Measurements from ENCODE around the gene SMURF1.

SMURF1 gene

DNA sequence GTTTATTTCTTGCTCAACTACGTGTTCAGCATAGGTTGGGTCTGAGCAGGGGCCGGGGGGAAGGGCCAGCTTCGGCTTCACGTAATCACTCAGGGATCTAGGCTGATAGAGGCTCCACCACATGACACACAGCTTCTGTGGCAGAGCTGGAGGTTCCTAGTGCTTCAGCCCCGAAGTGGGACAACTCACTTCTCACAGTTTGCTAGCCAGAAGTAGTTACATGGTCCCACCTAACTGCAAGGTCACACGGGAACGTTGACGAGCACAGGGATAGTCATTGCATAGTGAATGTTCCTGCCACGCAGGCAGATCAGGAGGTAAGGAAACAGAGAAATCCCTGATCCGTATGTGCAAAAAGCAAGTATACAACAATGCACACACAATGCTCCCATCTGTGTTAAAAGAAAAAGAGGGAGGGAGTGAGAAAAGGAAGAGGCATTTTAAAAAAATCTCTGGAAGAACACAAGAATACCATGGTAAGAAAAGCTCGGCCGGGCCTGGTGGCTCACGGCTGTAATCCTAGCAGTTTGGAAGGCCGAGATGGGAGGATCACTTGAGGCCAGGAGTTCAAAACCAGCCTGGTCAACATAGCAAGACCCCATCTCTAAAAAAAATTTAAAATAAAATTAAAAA, 16.9 kb downstream of the SMURF1 start:
- no peak overlapping the region for H3K27ac ChIP-seq
- TF ChIP-seq, protein P1, sequence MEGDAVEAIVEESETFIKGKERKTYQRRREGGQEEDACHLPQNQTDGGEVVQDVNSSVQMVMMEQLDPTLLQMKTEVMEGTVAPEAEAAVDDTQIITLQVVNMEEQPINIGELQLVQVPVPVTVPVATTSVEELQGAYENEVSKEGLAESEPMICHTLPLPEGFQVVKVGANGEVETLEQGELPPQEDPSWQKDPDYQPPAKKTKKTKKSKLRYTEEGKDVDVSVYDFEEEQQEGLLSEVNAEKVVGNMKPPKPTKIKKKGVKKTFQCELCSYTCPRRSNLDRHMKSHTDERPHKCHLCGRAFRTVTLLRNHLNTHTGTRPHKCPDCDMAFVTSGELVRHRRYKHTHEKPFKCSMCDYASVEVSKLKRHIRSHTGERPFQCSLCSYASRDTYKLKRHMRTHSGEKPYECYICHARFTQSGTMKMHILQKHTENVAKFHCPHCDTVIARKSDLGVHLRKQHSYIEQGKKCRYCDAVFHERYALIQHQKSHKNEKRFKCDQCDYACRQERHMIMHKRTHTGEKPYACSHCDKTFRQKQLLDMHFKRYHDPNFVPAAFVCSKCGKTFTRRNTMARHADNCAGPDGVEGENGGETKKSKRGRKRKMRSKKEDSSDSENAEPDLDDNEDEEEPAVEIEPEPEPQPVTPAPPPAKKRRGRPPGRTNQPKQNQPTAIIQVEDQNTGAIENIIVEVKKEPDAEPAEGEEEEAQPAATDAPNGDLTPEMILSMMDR (IDR thresholded peaks at IDR 0.05): no peak
- TF ChIP-seq ZFX (IDR thresholded peaks at IDR 0.05; ENCODE audit: borderline replicate concordance): no peak

DNA sequence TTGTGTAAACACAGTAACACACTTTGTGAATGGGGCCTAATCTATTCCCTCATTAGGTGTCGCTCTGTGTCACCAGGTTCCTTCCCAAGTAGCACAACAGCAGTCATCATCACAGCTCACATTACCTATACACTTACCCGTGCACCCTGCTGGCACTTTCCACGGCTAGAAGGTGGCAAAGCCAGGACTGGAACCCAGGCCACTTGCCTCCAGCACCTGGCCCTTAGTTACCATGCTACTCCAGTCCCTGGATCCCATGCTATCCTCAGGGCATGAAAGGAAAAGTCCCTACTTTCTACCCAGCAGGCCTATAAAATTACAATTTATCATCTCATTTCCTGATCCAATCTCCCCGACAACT, 18.4 kb downstream of the SMURF1 start:
- TF ChIP-seq, protein P1 (IDR thresholded peaks at IDR 0.05): no peak
- no peak for TF ChIP-seq ZFX (IDR thresholded peaks at IDR 0.05; ENCODE audit: borderline replicate concordance)
- no peak overlapping the region for H3K27ac ChIP-seq

DNA sequence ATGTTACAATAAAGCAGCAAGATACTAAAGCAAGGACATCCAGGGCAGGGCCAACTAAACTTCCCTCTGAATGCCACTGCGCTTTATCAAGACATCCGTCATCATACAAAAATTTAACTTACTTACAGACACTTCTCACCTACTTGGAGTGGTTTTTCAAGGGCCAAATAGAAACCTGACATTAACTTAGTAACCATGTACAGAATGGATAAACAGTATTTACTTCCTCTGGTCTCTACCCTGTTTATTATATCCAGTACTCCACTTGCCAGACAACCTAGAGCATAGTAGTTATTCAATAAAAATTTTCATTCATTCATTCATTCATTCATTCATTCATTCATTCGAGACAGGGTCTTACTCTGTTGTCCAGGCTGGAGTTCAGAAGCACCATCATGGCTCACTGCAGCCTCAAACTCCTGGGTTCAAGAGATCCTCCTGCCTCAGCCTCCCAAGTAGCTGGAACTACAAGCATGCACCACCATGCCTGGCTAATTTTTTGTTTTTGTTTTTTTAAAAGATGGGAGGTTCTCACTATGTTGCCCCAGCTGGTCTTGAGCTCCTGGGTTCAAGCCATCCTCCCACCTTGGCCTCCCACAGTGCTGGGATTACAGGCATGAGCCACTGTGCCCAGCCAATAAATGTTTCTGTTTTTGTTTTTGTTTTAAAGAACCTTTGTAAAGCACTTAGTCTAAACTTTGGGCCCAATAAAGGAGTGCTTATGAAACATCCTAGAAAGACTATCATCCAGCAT, 19.0 kb downstream of the SMURF1 start:
- no peak for TF ChIP-seq ZFX (IDR thresholded peaks at IDR 0.05; ENCODE audit: borderline replicate concordance)
- TF ChIP-seq, protein P1 (IDR thresholded peaks at IDR 0.05): no peak
- H3K27ac ChIP-seq: no peak overlapping the region

DNA sequence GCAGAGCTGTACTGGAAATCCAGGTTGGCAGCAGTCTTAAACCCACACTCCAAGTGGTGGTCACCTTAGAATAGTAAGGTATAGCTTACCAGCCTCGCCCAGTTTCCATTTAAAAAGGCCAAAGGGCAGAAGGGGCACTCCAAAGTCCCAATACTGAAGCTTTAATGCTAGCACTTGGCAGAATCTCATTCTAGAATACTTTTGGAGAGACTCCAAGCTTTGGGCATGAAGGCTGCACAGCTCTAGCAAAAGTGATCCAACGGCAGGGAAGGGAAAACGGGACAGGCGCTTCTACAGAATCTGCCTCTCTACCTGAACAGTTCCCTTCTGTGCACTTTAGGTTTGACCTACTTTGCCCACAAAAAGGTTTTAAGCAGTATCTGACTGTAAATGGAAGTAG, 19.7 kb downstream of the SMURF1 start:
- TF ChIP-seq, protein P1 (IDR thresholded peaks at IDR 0.05): no peak
- TF ChIP-seq ZFX (IDR thresholded peaks at IDR 0.05; ENCODE audit: borderline replicate concordance): no peak
- H3K27ac ChIP-seq: no peak overlapping the region

DNA sequence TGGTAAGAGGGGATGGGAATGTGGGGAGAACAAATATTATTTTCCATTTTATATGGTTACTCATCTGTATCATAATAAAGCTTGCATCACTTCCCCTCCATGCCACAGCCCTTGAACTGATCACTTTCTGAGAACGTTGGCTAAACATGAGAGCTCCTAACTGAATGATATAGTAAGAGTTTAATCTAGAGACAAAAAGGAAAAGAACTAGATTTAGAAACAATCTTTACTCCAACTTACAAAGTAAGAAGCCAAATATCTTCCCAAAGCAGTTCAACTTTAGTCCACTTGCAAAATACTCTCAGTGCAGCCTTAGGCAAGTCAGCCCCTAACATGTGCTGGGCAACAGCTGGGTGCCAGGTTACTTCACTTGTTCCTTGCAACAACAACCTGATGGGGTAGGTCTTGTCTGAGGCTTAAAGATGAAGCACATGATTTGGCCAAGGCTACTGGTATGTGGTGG, 20.3 kb downstream of the SMURF1 start:
- TF ChIP-seq, protein P1 (IDR thresholded peaks at IDR 0.05): no peak
- no peak for TF ChIP-seq ZFX (IDR thresholded peaks at IDR 0.05; ENCODE audit: borderline replicate concordance)
- H3K27ac ChIP-seq: no peak overlapping the region

DNA sequence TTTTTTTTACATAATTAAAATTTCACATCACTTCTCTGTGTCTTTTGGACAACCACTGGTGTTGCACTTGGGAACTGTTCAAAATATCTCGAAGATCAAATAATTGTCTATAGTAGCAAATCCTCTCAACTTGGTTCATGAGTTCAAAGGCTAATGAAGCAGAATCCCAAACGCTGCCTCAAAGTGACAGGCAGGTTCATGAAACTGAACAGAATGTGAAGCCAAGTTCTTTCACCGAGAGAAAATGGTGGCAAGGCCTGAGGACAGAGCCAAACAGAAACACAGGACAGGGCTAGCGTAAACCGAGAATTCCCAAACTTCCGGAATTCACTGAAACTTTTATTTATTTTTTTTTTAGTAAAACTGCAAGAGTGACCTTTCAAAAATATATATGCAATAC, 21.1 kb downstream of the SMURF1 start:
- H3K27ac ChIP-seq: no peak overlapping the region
- TF ChIP-seq ZFX (IDR thresholded peaks at IDR 0.05; ENCODE audit: borderline replicate concordance): no peak
- TF ChIP-seq, protein P1 (IDR thresholded peaks at IDR 0.05): no peak

DNA sequence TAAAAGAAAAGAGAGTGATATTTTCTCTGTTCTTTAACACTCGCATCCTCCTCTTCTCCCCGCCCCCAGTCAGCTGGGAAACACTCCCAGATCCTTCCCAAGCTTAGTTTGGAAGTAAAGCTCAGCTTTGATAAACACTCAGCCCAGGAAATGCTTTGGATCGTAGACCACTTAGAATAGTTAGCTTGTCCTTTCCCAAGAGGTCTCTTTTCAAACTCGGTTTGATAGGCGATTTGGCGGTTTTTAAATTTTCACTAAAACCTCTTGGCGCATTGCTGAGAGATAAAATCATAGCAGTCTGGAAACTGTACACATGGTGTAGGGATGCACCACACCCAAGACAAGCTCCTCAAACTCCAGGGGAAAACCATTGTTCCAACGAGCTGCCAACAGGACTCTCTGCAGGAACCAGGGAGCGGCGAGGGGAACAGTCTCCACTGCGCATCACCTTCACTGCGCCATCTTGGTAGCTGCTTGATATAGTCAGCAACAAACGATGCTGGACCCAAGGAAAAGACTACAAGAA, 22.3 kb downstream of the SMURF1 start:
- no peak overlapping the region for H3K27ac ChIP-seq
- TF ChIP-seq, protein P1 (IDR thresholded peaks at IDR 0.05): no peak
- no peak for TF ChIP-seq ZFX (IDR thresholded peaks at IDR 0.05; ENCODE audit: borderline replicate concordance)
